ENCODE results near the gene SCMH1.
"Not testable (repeated sequence)": the region's sequence is repeated elsewhere in the genome, so short reads cannot be mapped to it uniquely, and the experiment has no call there.

SCMH1 gene

GRCh38 chr1:41144285-41144684, 97.8 kb downstream of the SCMH1 start:
- DNase-seq, result no peak

GRCh38 chr1:41138549-41138948, 103.6 kb downstream of the SCMH1 start:
- no peak for DNase-seq

- DNase-seq, result no peak
Observed at GRCh38 chr1:41135196-41135947, 106.7 kb downstream of the SCMH1 start.

- not testable (repeated sequence) for DNase-seq
Observed at GRCh38 chr1:41134325-41134724, 107.8 kb downstream of the SCMH1 start.

- DNase-seq, result peak; percentile 29
Observed at GRCh38 chr1:41122851-41123518, 119.1 kb downstream of the SCMH1 start.

GRCh38 chr1:41122148-41122547, 120.0 kb downstream of the SCMH1 start:
- no peak for DNase-seq

- no peak for DNase-seq
Observed at GRCh38 chr1:41118645-41119044, 123.5 kb downstream of the SCMH1 start.

- DNase-seq, result not testable (repeated sequence)
Observed at GRCh38 chr1:41117241-41117640, 124.9 kb downstream of the SCMH1 start.

DNA sequence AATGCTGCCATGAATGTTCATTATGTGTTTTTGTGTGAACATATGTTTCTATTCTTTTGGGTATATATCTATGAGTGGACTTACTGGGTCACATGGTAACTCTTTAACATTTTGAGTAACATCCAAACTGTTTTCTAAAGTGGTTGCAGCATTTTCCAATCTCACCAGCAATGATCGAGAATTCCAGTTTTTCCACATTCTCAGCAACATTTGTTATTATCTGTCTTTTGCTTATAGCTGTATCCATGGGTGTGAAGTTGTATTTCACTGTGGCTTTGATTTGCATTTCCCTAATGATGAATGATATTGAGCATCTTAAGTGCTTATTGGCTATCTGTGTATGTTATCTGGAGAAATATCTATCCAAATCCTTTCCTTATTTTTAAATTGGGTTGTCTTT, 131.4 kb downstream of the SCMH1 start:
- DNase-seq, result no peak

GRCh38 chr1:41110286-41110685, 131.8 kb downstream of the SCMH1 start:
- DNase-seq, result no peak

GRCh38 chr1:41109310-41110197, 132.6 kb downstream of the SCMH1 start:
- no peak for DNase-seq

DNA sequence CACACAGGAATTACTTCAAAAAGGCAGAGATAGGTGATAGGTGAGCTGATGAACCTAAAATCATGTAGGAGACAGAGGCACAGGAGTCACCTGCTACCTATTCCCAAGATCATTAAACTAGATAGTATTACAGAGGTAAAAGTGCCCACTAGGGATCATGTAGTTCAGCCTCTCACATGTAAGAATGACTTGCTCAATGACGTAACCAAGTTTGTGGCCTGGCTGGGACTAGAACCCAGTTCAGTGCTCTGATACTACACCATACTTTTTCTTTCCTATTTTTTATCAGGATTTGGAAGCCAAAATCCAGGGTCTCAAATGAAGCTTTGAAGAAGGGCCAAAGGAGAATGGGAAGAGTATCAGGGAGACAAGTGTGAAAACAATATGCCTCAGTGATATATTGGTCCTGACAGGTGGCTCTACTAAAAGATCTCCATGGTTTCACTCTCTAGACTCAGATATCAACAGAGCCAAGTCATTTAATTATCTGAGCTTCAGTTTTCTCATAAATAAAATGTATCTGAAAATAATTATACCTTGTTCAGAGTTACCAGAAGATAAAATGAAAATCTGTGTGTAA, 133.3 kb downstream of the SCMH1 start:
- no peak for DNase-seq

GRCh38 chr1:41103766-41104165, 138.3 kb downstream of the SCMH1 start:
- no peak for DNase-seq

DNA sequence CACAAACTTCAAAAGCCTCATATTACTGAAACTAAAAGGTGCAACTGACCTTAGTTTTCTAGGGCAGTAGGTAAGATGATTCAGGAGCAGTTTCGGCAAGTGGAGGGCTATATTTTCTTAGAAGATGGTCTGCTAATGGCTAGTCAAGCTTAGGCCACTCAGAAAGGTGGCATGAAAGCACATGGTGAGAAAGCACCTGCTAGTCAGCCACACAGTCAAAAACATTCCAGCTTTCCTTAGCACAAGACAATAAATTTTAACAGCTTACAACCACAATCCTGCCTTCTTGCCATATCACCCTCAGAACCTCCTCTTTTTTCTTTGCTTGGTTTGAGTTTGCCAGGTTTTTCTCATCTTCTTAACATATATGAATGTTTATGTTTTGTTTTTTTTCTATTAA, 139.5 kb downstream of the SCMH1 start:
- DNase-seq, result no peak

- DNase-seq, result peak; percentile 69
Observed at GRCh38 chr1:41101950-41102607, 140.0 kb downstream of the SCMH1 start.

GRCh38 chr1:41101076-41101475, 141.0 kb downstream of the SCMH1 start:
- DNase-seq, result no peak

GRCh38 chr1:41100170-41100569, 141.9 kb downstream of the SCMH1 start:
- no peak for DNase-seq

- no peak for DNase-seq
Observed at GRCh38 chr1:41098730-41099460, 143.2 kb downstream of the SCMH1 start.

GRCh38 chr1:41097105-41097504, 145.0 kb downstream of the SCMH1 start:
- DNase-seq, result no peak

GRCh38 chr1:41093826-41094225, 148.3 kb downstream of the SCMH1 start:
- DNase-seq, result no peak

DNA sequence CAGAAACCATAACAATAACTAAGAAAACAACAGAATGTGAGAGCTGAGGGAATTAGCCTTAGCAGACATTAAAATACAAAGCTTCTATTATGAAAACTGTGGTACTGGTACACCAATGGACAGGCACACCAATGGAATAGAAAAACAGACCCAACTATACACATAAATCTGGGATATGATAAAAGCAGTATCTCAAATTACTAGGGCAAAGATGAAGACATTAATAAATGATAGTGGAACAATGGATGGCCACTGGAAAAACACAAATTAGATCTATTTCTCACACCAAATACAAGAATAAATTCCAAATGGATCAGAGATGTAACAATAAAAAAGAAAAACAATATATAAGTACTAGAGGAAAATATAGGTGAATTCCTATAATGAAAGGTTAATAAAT, 155.2 kb downstream of the SCMH1 start:
- no peak for DNase-seq

- DNase-seq, result no peak
Observed at GRCh38 chr1:41078616-41079015, 163.5 kb downstream of the SCMH1 start.

All from NCI-H1694 treated with DMSO at 0.1 percent for 48 hours (cell line).